Measurements from ENCODE around the gene ZNF385D. TPM values are rescaled to one million over a fixed set of nuclear protein-coding genes. Genes with fewer than 3 reads are reported as not detected.

The ZNF385D gene
- total and polyA plus RNA-seq, 2 of the 13 experiments (the other 11 are each of a cell fraction or from before 2014, with no cell fraction given), result not detected

GRCh38 chr3:21729888-21730459 is 21.0 kb downstream of the ZNF385D start (continued):
- TF ChIP-seq ZNF546 (CRISPR knock-in tag; conservative IDR thresholded peaks at IDR 0.05) (no peak), RXRA (CRISPR knock-in tag; IDR thresholded peaks at IDR 0.05) (no peak), HDAC1 (CRISPR knock-in tag; IDR thresholded peaks at IDR 0.05) (no peak), MXD3 (CRISPR knock-in tag; IDR thresholded peaks at IDR 0.05) (no peak), ZNF383 (CRISPR knock-in tag; IDR thresholded peaks at IDR 0.05; ENCODE audit: borderline replicate concordance) (no peak), GATAD2A (CRISPR knock-in tag; IDR thresholded peaks at IDR 0.05) (no peak), ZNF430 (CRISPR knock-in tag; IDR thresholded peaks at IDR 0.05) (no peak), SP1 (IDR thresholded peaks at IDR 0.05) (no peak), SP1 (CRISPR knock-in tag; IDR thresholded peaks at IDR 0.05) (no peak), ZNF20 (CRISPR knock-in tag; IDR thresholded peaks at IDR 0.05) (no peak)
- TF ChIP-seq, protein P1, sequence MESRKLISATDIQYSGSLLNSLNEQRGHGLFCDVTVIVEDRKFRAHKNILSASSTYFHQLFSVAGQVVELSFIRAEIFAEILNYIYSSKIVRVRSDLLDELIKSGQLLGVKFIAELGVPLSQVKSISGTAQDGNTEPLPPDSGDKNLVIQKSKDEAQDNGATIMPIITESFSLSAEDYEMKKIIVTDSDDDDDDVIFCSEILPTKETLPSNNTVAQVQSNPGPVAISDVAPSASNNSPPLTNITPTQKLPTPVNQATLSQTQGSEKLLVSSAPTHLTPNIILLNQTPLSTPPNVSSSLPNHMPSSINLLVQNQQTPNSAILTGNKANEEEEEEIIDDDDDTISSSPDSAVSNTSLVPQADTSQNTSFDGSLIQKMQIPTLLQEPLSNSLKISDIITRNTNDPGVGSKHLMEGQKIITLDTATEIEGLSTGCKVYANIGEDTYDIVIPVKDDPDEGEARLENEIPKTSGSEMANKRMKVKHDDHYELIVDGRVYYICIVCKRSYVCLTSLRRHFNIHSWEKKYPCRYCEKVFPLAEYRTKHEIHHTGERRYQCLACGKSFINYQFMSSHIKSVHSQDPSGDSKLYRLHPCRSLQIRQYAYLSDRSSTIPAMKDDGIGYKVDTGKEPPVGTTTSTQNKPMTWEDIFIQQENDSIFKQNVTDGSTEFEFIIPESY (CRISPR knock-in tag; IDR thresholded peaks at IDR 0.05), result no peak

DNA sequence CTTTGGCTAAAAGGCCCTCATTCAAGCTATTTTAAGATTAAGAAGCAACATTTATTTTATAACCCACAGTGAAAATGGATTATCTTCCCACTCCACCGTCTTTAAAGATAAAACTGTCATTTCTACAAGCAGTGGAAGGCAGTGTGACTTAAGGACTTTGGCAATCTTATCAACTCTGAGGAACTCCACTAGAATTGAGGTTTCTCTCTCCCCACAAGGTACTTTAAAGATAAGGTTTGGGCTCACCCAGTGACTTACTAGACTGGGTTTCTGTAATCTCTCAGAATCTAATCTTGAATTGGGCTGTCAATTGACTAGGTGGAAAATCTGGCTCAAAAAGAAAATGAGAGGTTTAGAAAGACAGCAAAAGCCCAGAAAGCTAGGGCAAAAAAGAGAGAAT is 21.7 kb downstream of the ZNF385D start:
- no peaks in the 10 kb centered on the region for H3K36me3 ChIP-seq (replicated peaks in 1 of 2; ENCODE audit: control insufficient read depth in 1 of 2, insufficient read depth in 2 of 2, low read length in 2 of 2)
- no peaks in the 10 kb centered on the region for H3K27me3 ChIP-seq (ENCODE audit: control insufficient read depth in 1 of 2, insufficient read depth in 2 of 2, low read length in 2 of 2)
- no peak overlapping the region for H3K4me3 ChIP-seq (replicated peaks in 1 of 3; ENCODE audit: insufficient read depth in 1 of 3, low read depth in 2 of 3, low read length in 3 of 3)
- ChIA-PET POLR2A (no interaction called here), CTCF (ENCODE audit: low intra/inter-chr PET ratio, low total read pairs) (no interaction called here)
- H3K79me2 ChIP-seq (ENCODE audit: insufficient read depth, low read length), result no peaks in the 10 kb centered on the region
- FAIRE-seq (no peak), DNase-seq (ENCODE audit: low spot score) (no peak), ATAC-seq (no peak)
- in situ Hi-C loops (cut with HindIII; ENCODE audit: extremely low pct_ligation_motif_present, low pct_unique_long_range_greater_than_20kb), result no loop called here
- H4K20me1 ChIP-seq (ENCODE audit: insufficient read depth, low read length), result no peaks in the 10 kb centered on the region
- no peak for TF ChIP-seq ZNF510 (CRISPR knock-in tag; IDR thresholded peaks at IDR 0.05; ENCODE audit: low read depth)
- no peak for TF ChIP-seq GABPB1 (CRISPR knock-in tag; IDR thresholded peaks at IDR 0.05)
- TF ChIP-seq MEF2D (CRISPR knock-in tag; IDR thresholded peaks at IDR 0.05), result no peak
- TF ChIP-seq MAFG (CRISPR knock-in tag; IDR thresholded peaks at IDR 0.05), result no peak
- TF ChIP-seq, protein P2, sequence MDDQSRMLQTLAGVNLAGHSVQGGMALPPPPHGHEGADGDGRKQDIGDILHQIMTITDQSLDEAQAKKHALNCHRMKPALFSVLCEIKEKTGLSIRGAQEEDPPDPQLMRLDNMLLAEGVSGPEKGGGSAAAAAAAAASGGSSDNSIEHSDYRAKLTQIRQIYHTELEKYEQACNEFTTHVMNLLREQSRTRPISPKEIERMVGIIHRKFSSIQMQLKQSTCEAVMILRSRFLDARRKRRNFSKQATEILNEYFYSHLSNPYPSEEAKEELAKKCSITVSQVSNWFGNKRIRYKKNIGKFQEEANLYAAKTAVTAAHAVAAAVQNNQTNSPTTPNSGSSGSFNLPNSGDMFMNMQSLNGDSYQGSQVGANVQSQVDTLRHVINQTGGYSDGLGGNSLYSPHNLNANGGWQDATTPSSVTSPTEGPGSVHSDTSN (CRISPR knock-in tag; IDR thresholded peaks at IDR 0.05; ENCODE audit: borderline replicate concordance), result no peak
- TF ChIP-seq, protein P3, sequence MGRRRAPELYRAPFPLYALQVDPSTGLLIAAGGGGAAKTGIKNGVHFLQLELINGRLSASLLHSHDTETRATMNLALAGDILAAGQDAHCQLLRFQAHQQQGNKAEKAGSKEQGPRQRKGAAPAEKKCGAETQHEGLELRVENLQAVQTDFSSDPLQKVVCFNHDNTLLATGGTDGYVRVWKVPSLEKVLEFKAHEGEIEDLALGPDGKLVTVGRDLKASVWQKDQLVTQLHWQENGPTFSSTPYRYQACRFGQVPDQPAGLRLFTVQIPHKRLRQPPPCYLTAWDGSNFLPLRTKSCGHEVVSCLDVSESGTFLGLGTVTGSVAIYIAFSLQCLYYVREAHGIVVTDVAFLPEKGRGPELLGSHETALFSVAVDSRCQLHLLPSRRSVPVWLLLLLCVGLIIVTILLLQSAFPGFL (CRISPR knock-in tag; IDR thresholded peaks at IDR 0.05), result no peak
- no peak for TF ChIP-seq ZNF205 (CRISPR knock-in tag; IDR thresholded peaks at IDR 0.05)
- 0% methylated on average over 1 of the region's 1 CpG for WGBS (ENCODE audit: low lambda C conversion rate)
- intact Hi-C loops (cut with micrococcal nuclease; ENCODE audit: unreplicated experiment), result no loop called here
- H3K9ac ChIP-seq (ENCODE audit: insufficient read depth, low read depth, low read length), result no peak overlapping the region
- no peak overlapping the region for H2AFZ ChIP-seq (ENCODE audit: low read length)
- H3K27ac ChIP-seq (ENCODE audit: extremely low read length, insufficient read depth, low read length), result no peak overlapping the region
- H3K4me1 ChIP-seq (ENCODE audit: insufficient read depth, low read length), result no peaks in the 10 kb centered on the region
- no peak overlapping the region for H3K4me2 ChIP-seq (ENCODE audit: low read depth, low read length)
- no peaks in the 10 kb centered on the region for H3K9me3 ChIP-seq (ENCODE audit: low read length)
- no TSS peak for BruUV-seq (replicated peaks)

Data from HepG2 (cell line).